ENCODE results near the gene SSU72.

GRCh38 chr1:1507305-1507704 is 67.4 kb downstream of the SSU72 start:
- TF ChIP-seq POLR2A (IDR thresholded peaks at IDR 0.05), result no peak
- no peak for TF ChIP-seq CTCF (IDR thresholded peaks at IDR 0.05)
